Measurements from ENCODE around the gene HNRNPH2. TPM values are rescaled to one million over a fixed set of nuclear protein-coding genes. Genes with fewer than 3 reads are reported as not detected.

Gene HNRNPH2
- total and polyA plus RNA-seq, 9 of the 15 experiments (the other 6 are each of a cell fraction or from before 2014, with no cell fraction given), result 40.0 to 130 (median 60.3) TPM

DNA sequence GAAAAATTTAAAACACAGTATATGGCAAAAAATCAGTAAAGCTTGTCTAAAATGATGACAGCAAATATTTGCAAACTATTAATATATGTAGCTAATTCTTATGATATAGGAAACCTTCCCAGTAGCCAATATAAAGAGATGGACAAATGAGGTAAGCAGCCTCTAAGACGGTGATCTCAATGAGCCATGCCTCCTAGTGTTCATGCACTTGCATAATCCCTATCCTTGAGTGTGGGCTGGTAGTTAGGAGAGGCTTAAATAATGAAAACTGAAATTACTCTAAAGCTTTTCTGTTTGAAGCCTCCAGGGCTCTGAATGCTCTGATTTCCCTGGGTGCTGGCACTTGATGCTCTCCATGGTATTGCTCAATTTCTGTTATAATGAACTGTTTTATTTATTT, 52.6 kb downstream of the HNRNPH2 start:
- CTCF ChIA-PET (ENCODE audit: low intra/inter-chr PET ratio), result no interaction called here
- no TSS peak for BruUV-seq (replicated peaks)
- peak; percentile 63 for ATAC-seq
- no peaks in the 10 kb centered on the region for H3K4me1 ChIP-seq (replicated peaks in 1 of 2; ENCODE audit: control insufficient read depth in 2 of 2, insufficient read depth in 2 of 2, low read length in 2 of 2)
- no peaks in the 10 kb centered on the region for H4K20me1 ChIP-seq (replicated peaks; ENCODE audit: control insufficient read depth, insufficient read depth, low read length)
- FAIRE-seq, result no peak
- TF ChIP-seq NR2F6 (CRISPR knock-in tag; IDR thresholded peaks at IDR 0.05), result no peak
- TF ChIP-seq, protein P1, sequence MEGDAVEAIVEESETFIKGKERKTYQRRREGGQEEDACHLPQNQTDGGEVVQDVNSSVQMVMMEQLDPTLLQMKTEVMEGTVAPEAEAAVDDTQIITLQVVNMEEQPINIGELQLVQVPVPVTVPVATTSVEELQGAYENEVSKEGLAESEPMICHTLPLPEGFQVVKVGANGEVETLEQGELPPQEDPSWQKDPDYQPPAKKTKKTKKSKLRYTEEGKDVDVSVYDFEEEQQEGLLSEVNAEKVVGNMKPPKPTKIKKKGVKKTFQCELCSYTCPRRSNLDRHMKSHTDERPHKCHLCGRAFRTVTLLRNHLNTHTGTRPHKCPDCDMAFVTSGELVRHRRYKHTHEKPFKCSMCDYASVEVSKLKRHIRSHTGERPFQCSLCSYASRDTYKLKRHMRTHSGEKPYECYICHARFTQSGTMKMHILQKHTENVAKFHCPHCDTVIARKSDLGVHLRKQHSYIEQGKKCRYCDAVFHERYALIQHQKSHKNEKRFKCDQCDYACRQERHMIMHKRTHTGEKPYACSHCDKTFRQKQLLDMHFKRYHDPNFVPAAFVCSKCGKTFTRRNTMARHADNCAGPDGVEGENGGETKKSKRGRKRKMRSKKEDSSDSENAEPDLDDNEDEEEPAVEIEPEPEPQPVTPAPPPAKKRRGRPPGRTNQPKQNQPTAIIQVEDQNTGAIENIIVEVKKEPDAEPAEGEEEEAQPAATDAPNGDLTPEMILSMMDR (IDR thresholded peaks at IDR 0.05 in 2 of 3, conservative IDR thresholded peaks at IDR 0.05 in 1 of 3; ENCODE audit: insufficient read depth in 2 of 3, low read depth in 1 of 3, low read length in 3 of 3), result peak in 1 of 3 experiments; percentile 16; a peak in 1 of 6 replicates
- no peak for TF ChIP-seq ZNF668 (CRISPR knock-in tag; IDR thresholded peaks at IDR 0.05)
- in situ Hi-C loops (cut with MboI), result no loop called here
- no peak overlapping the region for H3K4me3 ChIP-seq
- DNase-seq (ENCODE audit: extremely low read depth in 1 of 4, low spot score in 3 of 4), result peak in 1 of 4 experiments; percentile 5
- H3K9ac ChIP-seq (ENCODE audit: insufficient read depth in 1 of 2, low read depth in 2 of 2, low read length in 2 of 2), result no peak overlapping the region
- no peak overlapping the region for H2AFZ ChIP-seq (ENCODE audit: low read depth, low read length)
- H3K36me3 ChIP-seq (ENCODE audit: control insufficient read depth, insufficient read depth, low read length), result no peaks in the 10 kb centered on the region
- POLR2A ChIA-PET, result no interaction called here
- no peak overlapping the region for H3K4me2 ChIP-seq (ENCODE audit: insufficient read depth, low read length)
- H3K9me1 ChIP-seq (ENCODE audit: control insufficient read depth, insufficient read depth, low read length), result no peaks in the 10 kb centered on the region
- 0% methylated on average over 1 of the region's 1 CpG for WGBS (ENCODE audit: insufficient coverage, low coverage, missing lambda C conversion rate)
- no peak overlapping the region for H3K27ac ChIP-seq (ENCODE audit: extremely low read depth, low read depth, low read length)
- H3K9me3 ChIP-seq (replicated peaks; ENCODE audit: control insufficient read depth, insufficient read depth, low read depth, low read length), result no peaks in the 10 kb centered on the region
- H3K27me3 ChIP-seq (ENCODE audit: control insufficient read depth in 2 of 2, insufficient read depth in 2 of 2, low read length in 2 of 2), result no peaks in the 10 kb centered on the region
- no peaks in the 10 kb centered on the region for H3K79me2 ChIP-seq (ENCODE audit: control insufficient read depth, insufficient read depth, low read length)
- intact Hi-C loops (cut with micrococcal nuclease), result loop anchor here (5.0 kb wide), 1 partner anchor 43 kb away; no protein-coding TSS in a partner anchor

DNA sequence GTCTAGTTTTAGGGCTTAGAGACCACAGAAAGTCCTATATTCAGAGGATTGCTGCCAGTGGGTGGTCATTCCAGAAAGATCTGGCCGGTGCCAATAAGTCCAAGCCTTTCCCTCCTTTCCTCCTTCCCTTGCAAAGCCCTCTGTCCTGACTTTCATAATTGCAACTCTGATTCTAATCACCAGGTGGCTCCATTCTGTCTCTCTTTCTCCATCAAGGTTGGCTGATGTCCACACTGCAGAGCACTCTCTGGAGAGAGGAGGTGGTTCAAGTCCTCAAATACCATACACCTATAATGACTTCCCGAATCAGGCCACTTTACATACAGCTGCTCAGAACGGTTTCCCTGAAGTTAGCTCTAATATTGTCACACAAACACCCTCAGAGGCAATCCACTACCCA, 54.9 kb downstream of the HNRNPH2 start:
- in situ Hi-C loops (cut with MboI) (no loop called here), intact Hi-C loops (cut with micrococcal nuclease) (loop anchor here (5.0 kb wide), 1 partner anchor 46 kb away; no protein-coding TSS in a partner anchor)
- H3K9me3 ChIP-seq (replicated peaks; ENCODE audit: control insufficient read depth, insufficient read depth, low read depth, low read length), result no peaks in the 10 kb centered on the region
- DNase-seq (ENCODE audit: extremely low read depth in 1 of 4, low spot score in 3 of 4), result peak in 2 of 4 experiments; percentile 19 to 21
- H2AFZ ChIP-seq (ENCODE audit: low read depth, low read length), result no peak overlapping the region
- H3K36me3 ChIP-seq (ENCODE audit: control insufficient read depth, insufficient read depth, low read length), result no peaks in the 10 kb centered on the region
- POLR2A ChIA-PET, result interaction anchor here (0.6 kb wide), 1 partner anchor 29 kb away, joined by 3 read pairs; no protein-coding TSS in a partner anchor
- CTCF ChIA-PET (ENCODE audit: low intra/inter-chr PET ratio), result no interaction called here
- no peak overlapping the region for H3K4me2 ChIP-seq (ENCODE audit: insufficient read depth, low read length)
- H3K9ac ChIP-seq (ENCODE audit: insufficient read depth in 1 of 2, low read depth in 2 of 2, low read length in 2 of 2), result no peak overlapping the region
- no TSS peak for BruUV-seq (replicated peaks)
- no peaks in the 10 kb centered on the region for H3K4me1 ChIP-seq (replicated peaks in 1 of 2; ENCODE audit: control insufficient read depth in 2 of 2, insufficient read depth in 2 of 2, low read length in 2 of 2)
- H3K27me3 ChIP-seq (ENCODE audit: control insufficient read depth in 2 of 2, insufficient read depth in 2 of 2, low read length in 2 of 2), result no peaks in the 10 kb centered on the region
- no peaks in the 10 kb centered on the region for H4K20me1 ChIP-seq (replicated peaks; ENCODE audit: control insufficient read depth, insufficient read depth, low read length)
- WGBS (ENCODE audit: insufficient coverage, low coverage, missing lambda C conversion rate), result 0% methylated on average over 3 of the region's 3 CpGs
- H3K9me1 ChIP-seq (ENCODE audit: control insufficient read depth, insufficient read depth, low read length), result no peaks in the 10 kb centered on the region
- ATAC-seq, result peak; percentile 78
- H3K79me2 ChIP-seq (ENCODE audit: control insufficient read depth, insufficient read depth, low read length), result no peaks in the 10 kb centered on the region
- no peak overlapping the region for H3K4me3 ChIP-seq
- H3K27ac ChIP-seq (ENCODE audit: extremely low read depth, low read depth, low read length), result no peak overlapping the region
- FAIRE-seq, result no peak
- no peak for TF ChIP-seq ZNF75A (CRISPR knock-in tag; IDR thresholded peaks at IDR 0.05)
- no peak for TF ChIP-seq ZNF561 (CRISPR knock-in tag; conservative IDR thresholded peaks at IDR 0.05)
- peak; percentile 17; the same call in 1 of the 2 replicates for TF ChIP-seq NFIC (IDR thresholded peaks at IDR 0.05)
- TF ChIP-seq, protein P2, sequence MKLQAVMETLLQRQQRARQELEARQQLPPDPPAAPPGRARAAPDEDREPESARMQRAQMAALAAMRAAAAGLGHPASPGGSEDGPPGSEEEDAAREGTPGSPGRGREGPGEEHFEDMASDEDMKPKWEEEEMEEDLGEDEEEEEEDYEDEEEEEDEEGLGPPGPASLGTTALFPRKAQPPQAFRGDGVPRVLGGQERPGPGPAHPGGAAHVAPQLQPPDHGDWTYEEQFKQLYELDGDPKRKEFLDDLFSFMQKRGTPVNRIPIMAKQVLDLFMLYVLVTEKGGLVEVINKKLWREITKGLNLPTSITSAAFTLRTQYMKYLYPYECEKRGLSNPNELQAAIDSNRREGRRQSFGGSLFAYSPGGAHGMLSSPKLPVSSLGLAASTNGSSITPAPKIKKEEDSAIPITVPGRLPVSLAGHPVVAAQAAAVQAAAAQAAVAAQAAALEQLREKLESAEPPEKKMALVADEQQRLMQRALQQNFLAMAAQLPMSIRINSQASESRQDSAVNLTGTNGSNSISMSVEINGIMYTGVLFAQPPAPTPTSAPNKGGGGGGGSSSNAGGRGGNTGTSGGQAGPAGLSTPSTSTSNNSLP (IDR thresholded peaks at IDR 0.05; ENCODE audit: borderline replicate concordance, low read depth, low read length), result no peak
- TF ChIP-seq TCFL5 (CRISPR knock-in tag; conservative IDR thresholded peaks at IDR 0.05), result no peak
- TF ChIP-seq SMAD3 (CRISPR knock-in tag; conservative IDR thresholded peaks at IDR 0.05), result no peak
- TF ChIP-seq, protein P1 (IDR thresholded peaks at IDR 0.05 in 2 of 3, conservative IDR thresholded peaks at IDR 0.05 in 1 of 3; ENCODE audit: insufficient read depth in 2 of 3, low read depth in 1 of 3, low read length in 3 of 3), result peak; percentile 18 to 46 (median 35); a peak in 3 of 6 replicates

All from K562 (cell line).